IMR-90 (cell line): ENCODE data around the gene PITHD1. TPM values are rescaled to one million over a fixed set of nuclear protein-coding genes. Genes with fewer than 3 reads are reported as not detected.
"Not testable (repeated sequence)": the region's sequence is repeated elsewhere in the genome, so short reads cannot be mapped to it uniquely, and the experiment has no call there.

Experiments used
- ATAC-seq: fragments of 200-7000 bp; cut with Tn5 transposase; 2 replicates; pipeline ENCODE4 v1.9.1; 2020; ENCODE audit warnings: low read depth, mild to moderate bottlenecking, moderate library complexity
- BruUV-seq: library from RNA; stranded (reverse); fragments of 400-500 nt; replicated peaks from 2 replicates; lab custom pipeline; 2021; lab: Mats Ljungman, UMichigan
- CTCF ChIA-PET: fragments of 300-600 bp; formaldehyde crosslinking; extraction: SDS; loops from one replicate; lab custom pipeline; 2021; ENCODE audit warnings: antibody characterized with exemption; lab: Yijun Ruan, JAX
- POLR2A ChIA-PET: fragments of 300-600 bp; sonication (Branson Sonifier 250); formaldehyde crosslinking; loops from one replicate; lab custom pipeline; 2022; ENCODE audit warnings: antibody characterized with exemption; ENCODE audit not compliant: unreplicated experiment; lab: Charles Lee
- DNase-seq: peaks from one replicate; pipeline ENCODE4 v3.0.0; 2013
- H2AFZ ChIP-seq: replicated peaks from 2 replicates; pipeline ENCODE3; 2013; ENCODE audit warnings: low read length, mild to moderate bottlenecking; ENCODE audit not compliant: poor library complexity
- H2AK5ac ChIP-seq: 2 replicates; pipeline ENCODE4 v1.6.1; 2013; ENCODE audit warnings: low read depth, low read length, inconsistent platforms
- H2AK9ac ChIP-seq: replicated peaks from 2 replicates; pipeline ENCODE3; 2013; ENCODE audit warnings: mild to moderate bottlenecking, low read depth, low read length, moderate library complexity; ENCODE audit not compliant: poor library complexity
- H2BK120ac ChIP-seq: 2 replicates; pipeline ENCODE4 v1.6.1; 2013; ENCODE audit warnings: low read depth, low read length, inconsistent platforms
- H2BK15ac ChIP-seq: 3 replicates; pipeline ENCODE4 v1.6.1; 2013; ENCODE audit warnings: low read depth, low read length, inconsistent platforms
- H2BK20ac ChIP-seq: 2 replicates; pipeline ENCODE4 v1.6.1; 2013; ENCODE audit warnings: low read depth, mild to moderate bottlenecking, inconsistent platforms, low read length, moderate library complexity
- H2BK5ac ChIP-seq: 2 replicates; pipeline ENCODE4 v1.6.1; 2013; ENCODE audit warnings: mild to moderate bottlenecking, low read depth, low read length, inconsistent platforms; ENCODE audit not compliant: poor library complexity, severe bottlenecking
- H3K14ac ChIP-seq: replicated peaks from 2 replicates; pipeline ENCODE4 v1.6.1; 2013; ENCODE audit warnings: low read depth, low read length, inconsistent platforms
- H3K18ac ChIP-seq: 2 replicates; pipeline ENCODE4 v1.6.1; 2013; ENCODE audit warnings: low read depth, low read length, control low read depth
- H3K23ac ChIP-seq: 2 replicates; pipeline ENCODE4 v1.6.1; 2013; ENCODE audit warnings: low read depth, low read length, inconsistent platforms
- H3K27ac ChIP-seq: 2 replicates; pipeline ENCODE4 v1.5.1; 2013; ENCODE audit warnings: mild to moderate bottlenecking, control low read depth, low read length; ENCODE audit not compliant: insufficient read depth
- H3K27me3 ChIP-seq: 2 replicates; pipeline ENCODE4 v1.6.1; 2013; ENCODE audit warnings: low read length; ENCODE audit not compliant: control insufficient read depth, insufficient read depth
- H3K36me3 ChIP-seq: 2 replicates; pipeline ENCODE4 v1.6.1; 2013; ENCODE audit warnings: low read length, mixed read lengths; ENCODE audit not compliant: control insufficient read depth, insufficient read depth
- H3K4ac ChIP-seq: 2 replicates; pipeline ENCODE4 v1.6.1; 2013; ENCODE audit warnings: low read depth, low read length, inconsistent platforms
- H3K4me1 ChIP-seq: 2 replicates; pipeline ENCODE4 v1.6.1; 2013; ENCODE audit warnings: low read length, mixed read lengths; ENCODE audit not compliant: control insufficient read depth, insufficient read depth
- H3K4me2 ChIP-seq: 2 replicates; pipeline ENCODE4 v1.6.1; 2013; ENCODE audit warnings: low read depth, mild to moderate bottlenecking, control low read depth, low read length, moderate library complexity
- H3K4me3 ChIP-seq: 2 replicates; pipeline ENCODE4 v1.5.1; 2013; ENCODE audit warnings: low read depth, mild to moderate bottlenecking, control low read depth, low read length, moderate library complexity; ENCODE audit not compliant: insufficient read depth
- H3K56ac ChIP-seq: 2 replicates; pipeline ENCODE4 v1.6.1; 2013; ENCODE audit warnings: low read length, inconsistent platforms; ENCODE audit not compliant: insufficient read depth; ENCODE audit errors: extremely low read depth
- H3K79me1 ChIP-seq, 2 experiments: 2 replicates each; pipeline ENCODE4 v1.6.1; 2013; ENCODE audit warnings: low read length in 2 of 2, inconsistent platforms in 1 of 2, low read depth in 1 of 2
- H3K9ac ChIP-seq: 2 replicates; pipeline ENCODE4 v1.6.1; 2013; ENCODE audit warnings: low read depth, low read length, control low read depth
- H3K9me1 ChIP-seq: 2 replicates; pipeline ENCODE4 v1.6.1; 2013; ENCODE audit warnings: low read length, inconsistent platforms; ENCODE audit not compliant: insufficient read depth
- H3K9me3 ChIP-seq: 2 replicates; pipeline ENCODE4 v1.6.1; 2013; ENCODE audit warnings: low read length; ENCODE audit not compliant: control insufficient read depth, insufficient read depth
- H4K20me1 ChIP-seq: 2 replicates; pipeline ENCODE4 v1.6.1; 2013; ENCODE audit warnings: low read length, inconsistent platforms; ENCODE audit not compliant: insufficient read depth
- H4K5ac ChIP-seq: 2 replicates; pipeline ENCODE4 v1.6.1; 2013; ENCODE audit warnings: mild to moderate bottlenecking, low read depth, low read length, control low read depth
- H4K8ac ChIP-seq, 2 experiments: 2 replicates each; pipeline ENCODE4 v1.6.1; 2013; ENCODE audit warnings: low read depth in 2 of 2, low read length in 2 of 2, control low read depth in 1 of 2, inconsistent platforms in 1 of 2
- H4K91ac ChIP-seq: 2 replicates; pipeline ENCODE4 v1.6.1; 2013; ENCODE audit warnings: low read depth, low read length, inconsistent platforms; ENCODE audit not compliant: insufficient read depth
- BHLHE40 ChIP-seq: fragments of 150-350 bp; IDR thresholded peaks from 2 replicates; pipeline ENCODE4 v1.6.1; 2016; ENCODE audit warnings: mild to moderate bottlenecking, low read depth, low read length
- FOS ChIP-seq: fragments of 150-350 bp; IDR thresholded peaks from 2 replicates; pipeline ENCODE4 v1.6.1; 2016; ENCODE audit warnings: low read depth, low read length
- MAFK ChIP-seq: IDR thresholded peaks from 2 replicates; pipeline ENCODE4 v1.6.1; 2012; ENCODE audit warnings: low read depth, low read length, improper control_type of control experiment
- NFE2L2 ChIP-seq: fragments of 150-350 bp; IDR thresholded peaks from 2 replicates; pipeline ENCODE4 v1.6.1; 2016; ENCODE audit warnings: low read depth, mild to moderate bottlenecking, low read length
- RAD21 ChIP-seq: IDR thresholded peaks from 2 replicates; pipeline ENCODE4 v1.6.1; 2012; ENCODE audit warnings: low read length, improper control_type of control experiment
- WGBS, 2 experiments: methylation state at CpG; one replicate each; pipeline versions ENCODE4 v1.1.5 to v1.1.7; 2013; ENCODE audit warnings: missing lambda C conversion rate in 2 of 2; ENCODE audit not compliant: insufficient read length in 1 of 2; ENCODE audit errors: extremely low coverage in 2 of 2; 5-methylcytosine and 5-hydroxymethylcytosine counted together
- dilution Hi-C: fragments of 300-500 bp; cut with HindIII; formaldehyde crosslinking; loops from one replicate; pipeline ENCODE4 v1.14.3; 2018; ENCODE audit warnings: low sequenced_read_pairs; ENCODE audit not compliant: unreplicated experiment
- in situ Hi-C: fragments of 300-500 bp; cut with MboI; formaldehyde crosslinking; loops from 3 replicates; pipeline ENCODE4 v1.14.3; 2019; ENCODE audit warnings: low sequenced_read_pairs, inconsistent platforms, mixed read lengths
- intact Hi-C: fragments of 100-400 bp; cut with micrococcal nuclease; formaldehyde crosslinking; loops from 2 replicates; pipeline ENCODE4 v1.10.0; 2022
- polyA plus RNA-seq, 3 experiments: library from polyadenylated mRNA; depleted of rRNA; stranded (reverse); fragments of >200 nt; gene quantifications; 2 replicates each; pipeline ENCODE4 v1.2.3, GENCODE V29; 2012; ENCODE audit warnings: low replicate concordance in 1 of 3
- total RNA-seq: library from RNA; depleted of rRNA; stranded (reverse); fragments of >200 nt; gene quantifications from 2 replicates; pipeline ENCODE4 v1.2.3, GENCODE V29; 2012
- TF ChIP-seq, protein P1 (sequence below): fragments of 150-350 bp; IDR thresholded peaks from 2 replicates; pipeline ENCODE4 v1.6.1; 2016; ENCODE audit warnings: low read depth, mild to moderate bottlenecking, low read length, moderate library complexity, borderline replicate concordance

PITHD1 gene
- total and polyA plus RNA-seq, 2 of the 4 experiments (the other 2 are of a cell fraction): 23.8 to 32.0 TPM

DNA sequence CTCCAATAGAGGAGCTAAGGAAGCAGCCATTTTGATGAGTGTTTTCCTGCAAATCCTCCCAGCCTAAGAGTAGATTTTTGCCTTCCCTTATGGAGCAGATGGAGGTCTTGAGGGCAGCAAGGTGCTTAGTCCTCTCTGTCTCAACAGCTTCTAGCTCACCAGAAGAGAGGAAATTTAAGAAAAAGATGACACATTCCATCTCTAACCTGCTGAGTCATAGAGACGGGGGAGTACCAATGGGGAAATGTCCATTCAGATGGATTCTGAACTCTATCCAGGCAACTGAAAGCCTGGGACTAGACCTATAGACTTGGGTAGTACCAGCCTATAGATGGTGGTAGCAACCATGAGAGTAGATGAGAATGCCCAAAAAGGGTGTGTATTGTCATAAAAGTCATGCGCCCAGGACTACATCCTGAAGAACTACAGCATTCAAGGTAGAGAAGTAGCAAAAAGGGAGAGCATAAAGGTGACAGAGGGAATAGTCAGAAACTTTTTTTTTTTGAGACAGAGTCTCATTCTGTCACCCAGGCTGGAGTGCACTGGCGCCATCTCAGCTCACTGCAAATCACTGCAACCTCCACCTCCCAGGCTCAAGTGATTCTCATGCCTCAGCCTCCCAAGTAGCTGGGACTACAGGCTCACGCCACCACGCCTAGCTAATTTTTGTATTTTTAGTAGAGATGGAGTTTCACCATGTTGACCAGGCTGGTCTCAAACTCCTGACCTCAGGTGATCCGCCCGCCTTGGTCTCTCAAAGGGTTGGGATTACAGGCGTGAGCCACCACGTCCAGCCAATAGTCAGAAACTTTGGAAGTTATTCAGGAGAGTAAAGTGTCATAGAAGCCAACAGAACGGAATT is 45.6 kb upstream of the PITHD1 start:
- CTCF ChIA-PET: interaction anchor here (1.3 kb wide), 1 partner anchor 10 kb away, joined by 3 read pairs; no protein-coding TSS in a partner anchor
- peak overlapping the region; percentile 59; the same call in 1 of the 2 replicates for H2AK5ac ChIP-seq
- no CpG with 5 or more reads among the region's 10 CpGs for WGBS, 2 experiments
- H3K9me3 ChIP-seq: no peaks in the 10 kb centered on the region
- no peak overlapping the region for H2BK5ac ChIP-seq
- TF ChIP-seq NFE2L2: peak; percentile 85
- TF ChIP-seq FOS: peak; percentile 48; the same call in 1 of the 2 replicates
- TF ChIP-seq MAFK: peak; percentile 44
- no peak for TF ChIP-seq BHLHE40
- TF ChIP-seq, protein P1, sequence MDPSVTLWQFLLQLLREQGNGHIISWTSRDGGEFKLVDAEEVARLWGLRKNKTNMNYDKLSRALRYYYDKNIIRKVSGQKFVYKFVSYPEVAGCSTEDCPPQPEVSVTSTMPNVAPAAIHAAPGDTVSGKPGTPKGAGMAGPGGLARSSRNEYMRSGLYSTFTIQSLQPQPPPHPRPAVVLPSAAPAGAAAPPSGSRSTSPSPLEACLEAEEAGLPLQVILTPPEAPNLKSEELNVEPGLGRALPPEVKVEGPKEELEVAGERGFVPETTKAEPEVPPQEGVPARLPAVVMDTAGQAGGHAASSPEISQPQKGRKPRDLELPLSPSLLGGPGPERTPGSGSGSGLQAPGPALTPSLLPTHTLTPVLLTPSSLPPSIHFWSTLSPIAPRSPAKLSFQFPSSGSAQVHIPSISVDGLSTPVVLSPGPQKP: no peak
- no peak for TF ChIP-seq RAD21
- H3K18ac ChIP-seq: no peak overlapping the region
- H3K4me3 ChIP-seq: no peak overlapping the region
- H2BK15ac ChIP-seq: no peak overlapping the region; the same call in 2 of the 3 replicates
- H4K91ac ChIP-seq: peak overlapping the region; percentile 39; the same call in 1 of the 2 replicates
- H3K14ac ChIP-seq: no peak overlapping the region; the same call in 1 of the 2 replicates
- peaks cover 11% of the 10 kb centered on the region for H3K4me1 ChIP-seq
- H3K79me1 ChIP-seq: peaks cover 7 to 67% of the 10 kb centered on the region in 2 experiments
- POLR2A ChIA-PET: no interaction called here
- no TSS peak for BruUV-seq
- no peak overlapping the region for H3K4ac ChIP-seq
- peak overlapping the region; percentile 66 for H2BK20ac ChIP-seq
- no peak overlapping the region for H3K23ac ChIP-seq
- ATAC-seq: peak; percentile 63
- H3K9ac ChIP-seq: no peak overlapping the region
- no peaks in the 10 kb centered on the region for H3K27me3 ChIP-seq
- no peak overlapping the region for H4K8ac ChIP-seq
- no peak overlapping the region for H3K27ac ChIP-seq
- peak; percentile 65 for DNase-seq
- no peak overlapping the region for H3K4me2 ChIP-seq
- H2AK9ac ChIP-seq: no peak overlapping the region
- H4K5ac ChIP-seq: no peak overlapping the region
- no peak overlapping the region for H2AFZ ChIP-seq
- peaks cover 17% of the 10 kb centered on the region for H4K20me1 ChIP-seq
- H2BK120ac ChIP-seq: peak overlapping the region; percentile 68; the same call in 1 of the 2 replicates
- H3K56ac ChIP-seq: no peak overlapping the region
- H3K9me1 ChIP-seq: peaks cover 27% of the 10 kb centered on the region
- intact Hi-C loops: no loop called here
- in situ Hi-C loops: no loop called here
- peaks cover 2% of the 10 kb centered on the region; the same call in 1 of the 2 replicates for H3K36me3 ChIP-seq
- dilution Hi-C loops: no loop called here

DNA sequence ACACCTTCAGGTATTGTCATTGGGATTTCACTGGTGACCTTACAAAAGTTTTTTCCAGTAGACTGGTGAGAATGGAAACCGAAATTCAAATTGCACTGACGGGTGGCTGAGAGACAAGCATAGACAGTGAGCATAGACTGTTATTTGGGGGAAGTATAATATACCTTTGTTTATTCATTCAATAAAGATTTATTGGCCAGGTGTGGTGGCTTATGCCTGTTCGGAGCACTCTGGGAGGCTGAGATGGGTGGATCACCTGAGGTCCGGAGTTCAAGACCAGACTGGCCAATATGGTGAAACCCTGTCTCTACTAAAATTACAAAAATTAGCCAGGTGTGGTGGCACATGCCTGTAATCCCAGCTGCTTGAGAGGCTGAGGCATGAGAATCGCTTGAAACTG is 44.9 kb upstream of the PITHD1 start:
- H4K5ac ChIP-seq, H2AFZ ChIP-seq, H3K9ac ChIP-seq, H2BK120ac ChIP-seq, H2AK9ac ChIP-seq, H3K18ac ChIP-seq, H4K8ac ChIP-seq, ATAC-seq, H3K4ac ChIP-seq, H3K36me3 ChIP-seq, DNase-seq, H3K56ac ChIP-seq, dilution Hi-C loops, intact Hi-C loops, H2AK5ac ChIP-seq, BruUV-seq, H3K4me3 ChIP-seq, H3K14ac ChIP-seq, H3K27me3 ChIP-seq, CTCF ChIA-PET, H2BK5ac ChIP-seq, H2BK20ac ChIP-seq, H3K4me2 ChIP-seq, in situ Hi-C loops, H4K91ac ChIP-seq, H3K4me1 ChIP-seq, H2BK15ac ChIP-seq, H3K9me3 ChIP-seq, POLR2A ChIA-PET, H3K27ac ChIP-seq, H3K23ac ChIP-seq: not testable (repeated sequence)
- peaks cover 13% of the 10 kb centered on the region for H4K20me1 ChIP-seq
- peaks cover 27% of the 10 kb centered on the region for H3K9me1 ChIP-seq
- no CpG with 5 or more reads among the region's 5 CpGs for WGBS, 2 experiments
- H3K79me1 ChIP-seq: peaks cover 7 to 66% of the 10 kb centered on the region in 2 experiments
